Measurements from ENCODE around the gene PPP6R3. TPM values are rescaled to one million over a fixed set of nuclear protein-coding genes. Genes with fewer than 3 reads are reported as not detected.

Gene PPP6R3
- total RNA-seq, 4 donors from 2014 or later: 90.7 to 253 (median 164) TPM

- peaks cover 32 to 53% of the 10 kb centered on the region in 2 donors for H3K4me1 ChIP-seq
- DNase-seq: no peak
- intact Hi-C loops (cut with DNase I; ENCODE audit: low total_unique reads): no loop called here
- no peaks in the 10 kb centered on the region for H3K27me3 ChIP-seq
- no peak overlapping the region for H3K4me3 ChIP-seq
- H3K27ac ChIP-seq: no peak overlapping the region
- H3K9me3 ChIP-seq: no peaks in the 10 kb centered on the region
- no peaks in the 10 kb centered on the region for H3K36me3 ChIP-seq
- TF ChIP-seq POLR2A (IDR thresholded peaks at IDR 0.05) (no peak), CTCF (IDR thresholded peaks at IDR 0.05) (no peak)
Observed at GRCh38 chr11:68467201-68467834, 6.8 kb downstream of the PPP6R3 start.

GRCh38 chr11:68468217-68468828, 7.8 kb downstream of the PPP6R3 start:
- H3K36me3 ChIP-seq: no peaks in the 10 kb centered on the region
- peaks cover 27 to 48% of the 10 kb centered on the region in 2 donors for H3K4me1 ChIP-seq
- H3K27ac ChIP-seq: no peak overlapping the region
- H3K27me3 ChIP-seq: no peaks in the 10 kb centered on the region
- no peaks in the 10 kb centered on the region for H3K9me3 ChIP-seq
- DNase-seq: no peak
- no peak for TF ChIP-seq POLR2A (IDR thresholded peaks at IDR 0.05)
- no peak for TF ChIP-seq CTCF (IDR thresholded peaks at IDR 0.05)
- H3K4me3 ChIP-seq: no peak overlapping the region
- intact Hi-C loops (cut with DNase I; ENCODE audit: low total_unique reads): no loop called here

- no peak for TF ChIP-seq CTCF (IDR thresholded peaks at IDR 0.05)
- TF ChIP-seq POLR2A (IDR thresholded peaks at IDR 0.05): no peak
- intact Hi-C loops (cut with DNase I; ENCODE audit: low total_unique reads): no loop called here
- H3K27ac ChIP-seq: no peak overlapping the region
Observed at GRCh38 chr11:68469122-68469521, 8.6 kb downstream of the PPP6R3 start.

GRCh38 chr11:68469642-68470041, 9.1 kb downstream of the PPP6R3 start:
- Histone ChIP-seq H3K9me3 (no peaks in the 10 kb centered on the region), H3K4me3 (no peak overlapping the region), H3K4me1 (peaks cover 16 to 37% of the 10 kb centered on the region in 2 donors), H3K27me3 (no peaks in the 10 kb centered on the region), H3K36me3 (no peaks in the 10 kb centered on the region), H3K27ac (no peak overlapping the region)
- intact Hi-C loops (cut with DNase I; ENCODE audit: low total_unique reads): no loop called here
- TF ChIP-seq CTCF (IDR thresholded peaks at IDR 0.05) (no peak), POLR2A (IDR thresholded peaks at IDR 0.05) (no peak)
- DNase-seq: no peak

More at GRCh38 chr11:68469122-68469521, 8.6 kb downstream of the PPP6R3 start:
- Histone ChIP-seq H3K4me3 (no peak overlapping the region), H3K36me3 (no peaks in the 10 kb centered on the region), H3K9me3 (no peaks in the 10 kb centered on the region), H3K4me1 (peaks cover 19 to 40% of the 10 kb centered on the region in 2 donors), H3K27me3 (no peaks in the 10 kb centered on the region)
- DNase-seq: no peak

GRCh38 chr11:68470304-68470811, 9.8 kb downstream of the PPP6R3 start:
- no peak for TF ChIP-seq CTCF (IDR thresholded peaks at IDR 0.05)
- no peak for TF ChIP-seq POLR2A (IDR thresholded peaks at IDR 0.05)
- H3K27ac ChIP-seq: no peak overlapping the region
- no peak overlapping the region for H3K4me3 ChIP-seq
- H3K36me3 ChIP-seq: no peaks in the 10 kb centered on the region
- no peak for DNase-seq
- peaks cover 16 to 34% of the 10 kb centered on the region in 2 donors for H3K4me1 ChIP-seq
- H3K27me3 ChIP-seq: no peaks in the 10 kb centered on the region
- no peaks in the 10 kb centered on the region for H3K9me3 ChIP-seq
- intact Hi-C loops (cut with DNase I; ENCODE audit: low total_unique reads): no loop called here

All from uterus (tissue), 4 donors.